HG03025 (cell line): Measurements from ENCODE around the gene MAP3K7.
A peak's percentile ranks its signal among the peaks of the same experiment; 100 is the strongest.
"Not testable (repeated sequence)": the region's sequence is repeated elsewhere in the genome, so short reads cannot be mapped to it uniquely, and the experiment has no call there.

Source experiments
- ATAC-seq: cut with Tn5 transposase; IDR thresholded peaks from one replicate; pipeline ENCODE4 v1.9.1; 2021; ENCODE audit warnings: mild to moderate bottlenecking, moderate library complexity; ENCODE audit not compliant: unreplicated experiment, low FRiP score

Gene MAP3K7

GRCh38 chr6:90581146-90581545, 5.7 kb downstream of the MAP3K7 start:
- no peak for ATAC-seq

DNA sequence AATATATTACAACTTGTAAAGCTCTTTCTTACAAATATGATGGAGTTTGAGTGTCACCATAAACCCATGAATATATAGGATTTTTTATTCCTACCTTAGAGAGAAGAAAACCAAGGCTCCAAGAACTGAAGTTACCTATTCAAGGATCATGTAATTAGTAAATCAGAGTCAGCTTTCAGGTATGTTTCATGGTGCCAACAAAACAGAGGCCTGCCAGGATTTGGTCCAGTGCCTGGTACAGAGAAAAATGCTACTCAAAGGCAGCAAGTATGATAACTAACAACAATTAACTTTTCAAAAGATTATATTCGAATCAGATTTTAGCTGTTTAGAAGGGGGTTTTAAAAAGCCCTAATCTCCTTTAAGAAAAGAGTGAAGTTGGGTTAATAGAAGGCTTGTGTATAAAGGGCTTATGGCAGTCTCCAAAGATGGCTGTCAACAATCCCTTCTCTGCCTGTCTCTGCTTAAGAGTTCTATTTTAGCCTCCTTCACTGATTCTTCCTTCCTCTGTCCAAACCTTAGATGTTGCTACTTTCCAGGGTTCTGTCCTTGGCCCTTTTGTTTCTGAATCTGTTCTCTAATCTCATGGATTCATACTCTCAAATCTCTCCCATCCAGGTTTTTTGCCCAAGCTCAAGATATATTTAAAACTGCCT, 7.8 kb downstream of the MAP3K7 start:
- no peak for ATAC-seq

DNA sequence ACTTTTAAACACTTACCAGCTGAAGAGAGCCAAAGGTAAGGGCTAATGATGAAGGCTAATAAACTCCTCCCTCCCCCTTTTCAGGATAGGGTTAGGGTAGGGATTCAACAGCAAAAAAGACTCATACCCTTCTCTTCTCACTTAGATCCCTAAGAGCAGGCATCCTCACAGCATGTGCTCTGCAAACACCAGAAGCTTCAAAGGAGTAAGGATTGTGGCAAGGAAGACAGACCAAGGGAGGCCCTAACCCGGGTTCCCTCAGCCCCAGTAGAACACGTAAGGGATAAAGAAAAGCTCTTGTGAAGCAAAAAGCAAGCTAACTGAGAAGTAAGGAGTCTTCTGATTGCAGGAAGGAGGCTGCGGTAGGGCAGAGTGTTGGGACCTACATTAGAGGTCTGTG, 11.6 kb downstream of the MAP3K7 start:
- ATAC-seq, result no peak

GRCh38 chr6:90574610-90575009, 12.3 kb downstream of the MAP3K7 start:
- no peak for ATAC-seq

DNA sequence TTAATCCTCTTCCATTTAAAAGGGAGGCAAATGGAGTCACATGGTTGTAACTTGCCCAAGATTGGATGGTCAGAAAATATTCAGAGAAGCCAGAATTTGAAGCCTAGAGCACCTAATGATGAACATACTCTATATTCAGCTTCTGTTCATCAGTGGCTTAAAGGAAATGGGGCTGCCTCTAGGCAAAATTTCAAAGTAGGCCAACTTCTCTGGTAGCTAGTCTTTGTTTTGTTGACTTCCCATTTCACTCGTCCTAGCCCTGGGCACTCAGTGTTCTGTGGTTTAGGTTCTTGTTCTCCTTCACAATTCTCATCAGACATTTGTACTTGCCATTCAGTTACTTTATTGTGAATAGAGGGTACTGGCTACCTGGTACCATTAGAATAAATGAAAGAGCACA, 13.2 kb downstream of the MAP3K7 start:
- ATAC-seq, result no peak

GRCh38 chr6:90572856-90573255, 14.0 kb downstream of the MAP3K7 start:
- no peak for ATAC-seq

GRCh38 chr6:90569223-90569622, 17.6 kb downstream of the MAP3K7 start:
- ATAC-seq, result no peak

DNA sequence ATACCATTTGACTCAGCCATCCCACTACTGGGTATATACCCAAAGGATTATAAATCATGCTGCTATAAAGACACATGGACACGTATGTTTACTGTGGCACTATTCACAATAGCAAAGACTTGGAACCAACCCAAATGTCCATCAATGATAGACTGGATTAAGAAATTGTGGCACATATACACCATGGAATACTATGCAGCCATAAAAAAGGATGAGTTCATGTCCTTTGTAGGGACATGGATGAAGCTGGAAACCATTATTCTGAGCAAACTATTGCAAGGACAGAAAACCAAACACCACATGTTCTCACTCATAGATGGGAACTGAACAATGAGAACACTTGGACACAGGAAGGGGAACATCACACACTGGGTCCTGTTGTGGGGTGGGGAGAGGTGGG, 19.2 kb downstream of the MAP3K7 start:
- ATAC-seq, result not testable (repeated sequence)

DNA sequence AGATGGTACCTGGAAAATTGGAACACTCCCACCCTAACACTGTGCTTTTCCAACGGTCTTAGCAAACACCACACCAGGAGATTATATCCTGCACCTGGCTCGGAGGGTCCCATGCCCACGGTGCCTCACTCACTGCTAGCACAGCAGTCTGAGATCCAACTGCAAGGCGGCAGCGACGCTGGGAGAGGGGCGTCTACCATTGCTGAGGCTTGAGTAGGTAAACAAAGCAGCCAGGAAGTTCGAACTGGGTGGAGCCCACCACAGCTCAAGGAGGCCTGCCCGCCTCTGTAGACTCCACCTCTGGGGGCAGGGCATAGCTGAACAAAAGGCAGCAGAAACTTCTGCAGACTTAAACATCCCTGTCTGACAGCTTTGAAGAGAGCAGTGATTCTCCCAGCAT, 24.5 kb downstream of the MAP3K7 start:
- not testable (repeated sequence) for ATAC-seq

GRCh38 chr6:90559931-90560330, 26.9 kb downstream of the MAP3K7 start:
- ATAC-seq, result no peak

DNA sequence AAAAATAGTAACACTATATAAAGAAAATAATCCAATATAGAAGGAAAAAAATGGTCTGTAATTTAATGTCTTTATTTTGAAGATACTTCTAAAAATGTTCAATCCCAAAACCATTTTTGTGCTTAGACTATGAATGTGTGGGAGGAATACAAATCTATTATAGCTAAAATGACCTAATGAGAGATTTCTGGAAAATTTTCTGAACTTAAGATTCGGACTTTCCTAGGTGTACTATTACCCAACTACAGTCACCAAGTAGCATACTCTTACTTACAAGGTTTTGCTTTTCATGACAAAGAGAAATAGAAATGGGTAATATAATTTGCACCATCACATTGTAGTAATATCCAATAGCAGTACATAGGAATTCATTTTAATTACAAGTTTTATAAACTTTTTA, 29.9 kb downstream of the MAP3K7 start:
- ATAC-seq, result no peak

- no peak for ATAC-seq
Measured at GRCh38 chr6:90547991-90548390, 38.9 kb downstream of the MAP3K7 start.

GRCh38 chr6:90547079-90547478, 39.8 kb downstream of the MAP3K7 start:
- ATAC-seq, result no peak

- ATAC-seq, result no peak
Measured at GRCh38 chr6:90545448-90545847, 41.4 kb downstream of the MAP3K7 start.

DNA sequence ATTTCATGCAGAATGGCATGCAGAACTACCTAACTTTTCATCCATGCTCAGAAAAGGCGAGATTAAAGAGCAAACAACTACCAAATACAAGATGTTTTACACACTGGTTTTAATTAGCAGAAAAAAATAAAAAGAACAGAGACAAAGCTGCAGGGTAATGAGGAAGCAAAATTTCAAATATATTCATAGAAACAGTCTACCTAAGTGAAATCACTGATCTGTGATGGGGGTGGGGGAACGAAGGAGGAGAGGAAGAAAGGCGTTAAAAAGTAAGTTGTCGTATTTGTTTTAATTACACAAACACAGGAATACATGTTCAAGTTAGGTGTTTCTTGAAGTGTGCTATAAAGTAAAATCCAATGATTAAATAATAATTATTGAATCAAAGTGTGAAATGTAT, 42.1 kb downstream of the MAP3K7 start:
- ATAC-seq, result no peak

GRCh38 chr6:90544081-90544480, 42.8 kb downstream of the MAP3K7 start:
- ATAC-seq, result no peak

DNA sequence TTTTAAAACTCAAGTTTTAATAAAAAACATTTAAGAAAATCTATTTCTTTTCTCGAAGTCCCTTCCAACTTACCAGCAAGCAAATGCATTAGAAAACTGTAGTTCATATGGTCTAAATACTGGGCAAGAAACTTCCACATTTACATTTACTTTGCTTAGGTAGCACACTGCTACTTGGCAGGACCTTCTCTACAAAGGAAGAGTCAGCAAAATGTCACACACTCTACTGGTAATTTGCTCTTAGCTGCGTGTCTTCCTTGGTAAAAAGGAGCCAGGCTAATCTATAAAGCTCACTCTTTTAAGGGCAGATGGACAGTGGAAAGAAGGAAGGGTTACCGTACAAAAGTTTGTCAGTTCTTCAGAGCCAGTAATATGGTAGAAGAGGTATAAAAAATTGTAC, 45.7 kb downstream of the MAP3K7 start:
- ATAC-seq, result no peak

GRCh38 chr6:90538278-90539046, 48.4 kb downstream of the MAP3K7 start:
- no peak for ATAC-seq

DNA sequence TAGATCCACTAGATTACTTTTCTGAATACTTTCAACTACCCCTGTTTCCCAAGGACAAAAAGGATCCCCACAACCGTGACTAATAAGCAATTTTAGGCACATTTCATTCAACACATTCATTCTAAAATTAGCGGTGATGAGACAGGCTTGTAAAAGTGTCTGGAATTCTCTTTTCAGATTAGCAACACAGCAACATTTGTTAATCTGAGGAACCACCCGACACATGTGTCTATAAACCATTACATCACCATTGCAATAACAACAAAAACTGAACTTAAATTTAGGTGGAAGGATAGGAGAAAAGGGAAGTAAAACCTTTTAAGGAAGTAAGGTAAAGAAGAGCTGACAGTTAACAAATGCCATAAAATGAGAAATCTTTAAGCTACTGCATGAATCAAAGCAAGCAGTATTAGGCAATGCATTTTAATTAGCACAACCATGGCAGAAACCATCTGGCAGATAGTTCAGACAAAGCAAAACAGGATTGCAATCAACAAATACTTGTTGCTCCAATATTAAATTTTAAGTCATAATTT, 49.1 kb downstream of the MAP3K7 start:
- ATAC-seq, result peak; percentile 59

DNA sequence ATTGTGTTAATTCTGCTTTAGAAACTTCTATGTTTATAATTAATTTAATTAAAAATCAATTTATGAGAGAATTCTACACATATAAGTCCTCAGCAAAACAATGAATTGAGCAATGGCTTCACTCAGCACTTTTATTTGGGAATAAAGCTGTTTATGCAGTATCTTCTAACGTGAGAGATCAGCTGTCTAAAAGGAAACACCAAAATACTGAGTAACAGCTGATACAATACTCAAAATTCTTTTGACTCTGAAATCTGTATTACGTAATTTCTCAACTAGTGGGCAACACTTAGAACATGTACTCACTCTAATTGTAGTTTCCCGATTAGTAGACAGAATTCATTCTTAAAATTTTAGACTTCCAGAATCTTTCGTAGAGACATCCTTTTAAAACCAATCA, 49.8 kb downstream of the MAP3K7 start:
- no peak for ATAC-seq

GRCh38 chr6:90536520-90536919, 50.4 kb downstream of the MAP3K7 start:
- ATAC-seq, result no peak
